Endodermal cell (in vitro differentiated cells): ENCODE data around the gene OR2AE1. TPM values are rescaled to one million over a fixed set of nuclear protein-coding genes. Genes with fewer than 3 reads are reported as not detected.
A peak's percentile ranks its signal among the peaks of the same experiment; 100 is the strongest.
"Not testable (repeated sequence)": the region's sequence is repeated elsewhere in the genome, so short reads cannot be mapped to it uniquely, and the experiment has no call there.

Source experiments
- DNase-seq: peaks from one replicate; pipeline ENCODE4 v3.0.0-alpha.2; 2017
- H3K27ac ChIP-seq: 2 replicates; pipeline ENCODE4 v1.5.1; 2013; ENCODE audit warnings: mild to moderate bottlenecking, low read depth, low read length, moderate library complexity
- H3K27me3 ChIP-seq: 2 replicates; pipeline ENCODE4 v1.6.1; 2013; ENCODE audit warnings: mild to moderate bottlenecking, low read length, moderate library complexity; ENCODE audit not compliant: insufficient read depth, control insufficient read depth, poor library complexity, severe bottlenecking
- H3K36me3 ChIP-seq: 2 replicates; pipeline ENCODE4 v1.7.0; 2013; ENCODE audit warnings: mild to moderate bottlenecking, low read length, moderate library complexity; ENCODE audit not compliant: control insufficient read depth, insufficient read depth
- H3K4me1 ChIP-seq: one replicate; pipeline ENCODE4 v1.7.0; 2013; ENCODE audit warnings: low read length; ENCODE audit not compliant: control insufficient read depth, insufficient read depth
- H3K4me3 ChIP-seq: 2 replicates; pipeline ENCODE4 v1.5.1; 2013; ENCODE audit warnings: mild to moderate bottlenecking, low read length, moderate library complexity
- H3K9ac ChIP-seq: 2 replicates; pipeline ENCODE4 v1.6.1; 2013; ENCODE audit warnings: mild to moderate bottlenecking, low read length, moderate library complexity; ENCODE audit not compliant: poor library complexity, severe bottlenecking; ENCODE audit errors: extremely low read depth
- H3K9me3 ChIP-seq: 2 replicates; pipeline ENCODE4 v1.6.1; 2013; ENCODE audit warnings: mild to moderate bottlenecking, low read length, moderate library complexity; ENCODE audit not compliant: control insufficient read depth
- H3K27ac Mint-ChIP-seq: 2 replicates; pipeline ENCODE4 v1.8.0; 2020; ENCODE audit warnings: mixed read lengths
- H3K27me3 Mint-ChIP-seq: 2 replicates; pipeline ENCODE4 v1.8.0; 2021; ENCODE audit warnings: mild to moderate bottlenecking, mixed read lengths; ENCODE audit not compliant: insufficient read depth
- H3K36me3 Mint-ChIP-seq: 2 replicates; pipeline ENCODE4 v1.8.0; 2020; ENCODE audit warnings: low read depth, mixed read lengths
- H3K4me1 Mint-ChIP-seq: 2 replicates; pipeline ENCODE4 v1.8.0; 2020; ENCODE audit warnings: mixed read lengths
- H3K4me3 Mint-ChIP-seq: 2 replicates; pipeline ENCODE4 v1.8.0; 2020; ENCODE audit warnings: mild to moderate bottlenecking, moderate library complexity, mixed read lengths
- H3K9me3 Mint-ChIP-seq: 2 replicates; pipeline ENCODE4 v1.8.0; 2020; ENCODE audit warnings: mild to moderate bottlenecking, mixed read lengths
- CTCF ChIP-seq: fragments of 200-600 bp; sonication (generic); conservative IDR thresholded peaks from 2 replicates; pipeline ENCODE4 v1.5.0; 2021; ENCODE audit warnings: antibody characterized with exemption, mild to moderate bottlenecking
- WGBS, 2 experiments: methylation state at CpG; one replicate each; pipeline versions ENCODE4 v1.1.5 to v1.1.7; 2013; ENCODE audit warnings: missing lambda C conversion rate in 2 of 2, mixed read lengths in 1 of 2; ENCODE audit not compliant: insufficient coverage in 1 of 2, insufficient read length in 1 of 2; 5-methylcytosine and 5-hydroxymethylcytosine counted together
- total RNA-seq, 2 donors: library from RNA; stranded (reverse); fragmentation: NEBNext Ultra II Directional in 1 of 2; extraction: Animal tissue kit (Norgen Biotek cat#: 25700) in 1 of 2; gene quantifications; 2 replicates in 1 of 2; 3 replicates in 1 of 2; pipeline ENCODE4 v1.2.1, GENCODE V29; 2021

Gene OR2AE1
- total RNA-seq, 2 donors from 2014 or later, result not detected

- no peak for DNase-seq
- Mint-ChIP-seq H3K36me3 (peaks cover 8% of the 10 kb centered on the region), H3K4me3 (no peak overlapping the region), H3K9me3 (peaks cover 20% of the 10 kb centered on the region), H3K27me3 (peaks cover 5% of the 10 kb centered on the region), H3K4me1 (peaks cover 6% of the 10 kb centered on the region), H3K27ac (no peak overlapping the region)
- 93 to 95% methylated on average over 4 of the region's 4 CpGs for WGBS, 2 experiments
- TF ChIP-seq CTCF, result no peak
- peaks cover 3% of the 10 kb centered on the region for H3K4me1 ChIP-seq
- H3K27me3 ChIP-seq, result no peaks in the 10 kb centered on the region
- H3K9me3 ChIP-seq, result peaks cover 15% of the 10 kb centered on the region
- H3K9ac ChIP-seq, result no peak overlapping the region
- no peaks in the 10 kb centered on the region for H3K36me3 ChIP-seq
- no peak overlapping the region for H3K27ac ChIP-seq
- no peak overlapping the region for H3K4me3 ChIP-seq
These were observed 4.5 kb upstream of the OR2AE1 start for GRCh38 chr7:99881370-99881769.

GRCh38 chr7:99876491-99876890 lies 342 bp downstream of the OR2AE1 start:
- Histone ChIP-seq H3K27me3 (no peaks in the 10 kb centered on the region), H3K36me3 (no peaks in the 10 kb centered on the region), H3K9ac (no peak overlapping the region), H3K4me1 (peaks cover 3% of the 10 kb centered on the region), H3K9me3 (no peaks in the 10 kb centered on the region), H3K4me3 (no peak overlapping the region), H3K27ac (no peak overlapping the region)
- WGBS, 2 experiments, result 85% methylated on average over 5 of the region's 5 CpGs
- DNase-seq, result no peak
- Mint-ChIP-seq H3K27ac (no peak overlapping the region), H3K4me3 (no peak overlapping the region), H3K36me3 (no peaks in the 10 kb centered on the region), H3K4me1 (peaks cover 10% of the 10 kb centered on the region), H3K9me3 (peaks cover 3% of the 10 kb centered on the region), H3K27me3 (no peaks in the 10 kb centered on the region)
- TF ChIP-seq CTCF, result no peak

- H3K4me3 ChIP-seq, result peak overlapping the region; percentile 2
- no peaks in the 10 kb centered on the region for H3K27me3 ChIP-seq
- H3K27ac ChIP-seq, result no peak overlapping the region
- H3K9me3 ChIP-seq, result peaks cover 10% of the 10 kb centered on the region
- Mint-ChIP-seq H3K4me1 (peaks cover 12% of the 10 kb centered on the region), H3K27ac (no peak overlapping the region), H3K36me3 (no peaks in the 10 kb centered on the region), H3K27me3 (no peaks in the 10 kb centered on the region), H3K9me3 (peaks cover 11% of the 10 kb centered on the region), H3K4me3 (no peak overlapping the region)
- no peak for TF ChIP-seq CTCF
- DNase-seq, result no peak
- no peak overlapping the region for H3K9ac ChIP-seq
- 80% methylated on average over 1 of the region's 1 CpG; no CpG with 5 or more reads in 1 of the 2 experiments for WGBS, 2 experiments
- H3K4me1 ChIP-seq, result no peaks in the 10 kb centered on the region
- no peaks in the 10 kb centered on the region for H3K36me3 ChIP-seq
These were observed 8.6 kb downstream of the OR2AE1 start for GRCh38 chr7:99868246-99868645.

- peak overlapping the region; percentile 2 for H3K4me3 ChIP-seq
- peaks cover 12% of the 10 kb centered on the region for H3K4me1 Mint-ChIP-seq
- not testable (repeated sequence) for H3K9ac ChIP-seq, H3K36me3 Mint-ChIP-seq, H3K4me3 Mint-ChIP-seq, H3K27me3 ChIP-seq, H3K36me3 ChIP-seq, DNase-seq, H3K9me3 Mint-ChIP-seq, H3K27me3 Mint-ChIP-seq, H3K27ac Mint-ChIP-seq, H3K9me3 ChIP-seq, H3K27ac ChIP-seq, H3K4me1 ChIP-seq
- 44 to 88% methylated on average over 2 of the region's 2 CpGs for WGBS, 2 experiments
These were observed 9.4 kb downstream of the OR2AE1 start for GRCh38 chr7:99867477-99867876.
